Transverse colon (tissue), 4 donors: ENCODE results near the gene LARP4. TPM values are rescaled to one million over a fixed set of nuclear protein-coding genes. Genes with fewer than 3 reads are reported as not detected.

Experiments used
- DNase-seq: peaks from one replicate; pipeline ENCODE4 v3.0.0-alpha.2; 2019
- H3K27ac ChIP-seq, 4 donors: fragments of 200-600 bp; sonication (generic); 2 replicates each; pipeline ENCODE4 v1.5.1; 2016 to 2018; ENCODE audit warnings: inconsistent platforms in 4 of 4
- H3K27me3 ChIP-seq: fragments of 200-600 bp; sonication (generic); 2 replicates; pipeline ENCODE4 v1.5.1; 2017; ENCODE audit warnings: inconsistent platforms
- H3K36me3 ChIP-seq, 4 donors: fragments of 200-600 bp; sonication (generic); 2 replicates each; pipeline ENCODE4 v1.5.1; 2017 to 2019; ENCODE audit warnings: inconsistent platforms in 4 of 4
- H3K4me1 ChIP-seq, 4 donors: fragments of 200-600 bp; sonication (generic); 2 replicates each; pipeline ENCODE4 v1.5.1; 2017 to 2020; ENCODE audit warnings: inconsistent platforms in 4 of 4
- H3K4me3 ChIP-seq, 4 donors: fragments of 200-600 bp; sonication (generic); 1 replicate in 1 of 4; 2 replicates in 3 of 4; pipeline versions ENCODE4 v1.5.1 to v1.6.1; 2017 to 2019; ENCODE audit warnings: inconsistent platforms in 4 of 4
- H3K9me3 ChIP-seq, 2 donors: fragments of 200-600 bp; sonication (generic); 2 replicates each; pipeline ENCODE4 v1.5.1; 2017 to 2019; ENCODE audit warnings: inconsistent platforms in 2 of 2
- EP300 ChIP-seq: sonication (generic); formaldehyde crosslinking; IDR thresholded peaks from one replicate; pipeline ENCODE4 v1.6.1; 2017; ENCODE audit warnings: antibody characterized with exemption, low read depth
- POLR2A ChIP-seq: fragments of 450-650 bp; IDR thresholded peaks from one replicate; pipeline ENCODE4 v1.6.1; 2016; ENCODE audit warnings: antibody characterized with exemption, mild to moderate bottlenecking, moderate library complexity
- POLR2AphosphoS5 ChIP-seq, 3 donors: sonication (generic); formaldehyde crosslinking; IDR thresholded peaks; one replicate each; pipeline ENCODE4 v1.6.1; 2016; ENCODE audit warnings: antibody characterized with exemption in 3 of 3
- WGBS, 2 donors: methylation state at CpG; one replicate each; pipeline ENCODE4 v1.1.5; 2018; ENCODE audit warnings: low coverage in 1 of 2; 5-methylcytosine and 5-hydroxymethylcytosine counted together
- in situ Hi-C, 4 donors: fragments of 200-750 bp; cut with MboI; loops; one replicate each; pipeline versions ENCODE4 v1.15.0 to v1.15.1; 2017; ENCODE audit warnings: low sequenced_read_pairs in 3 of 4, low pct_ligation_motif_present in 1 of 4, low pct_unique_long_range_greater_than_20kb in 1 of 4
- intact Hi-C: fragments of 100-400 bp; cut with DNase I; formaldehyde crosslinking; loops from one replicate; pipeline ENCODE4 v1.15.1; 2023; ENCODE audit warnings: low total_unique reads
- total RNA-seq, 4 donors: library from RNA; depleted of rRNA; stranded (reverse); fragments of >200 nt; gene quantifications; one replicate each; pipeline ENCODE4 v1.1.0, GENCODE V29; 2016
- TF ChIP-seq, protein P1 (sequence below), 5 experiments: fragments of 200-600 bp in 3 of 5; fragments of 450-650 bp in 2 of 5; sonication (generic) in 3 of 5; IDR thresholded peaks; 1 replicate in 2 of 5; 2 replicates in 3 of 5; pipeline ENCODE4 v1.5.1; 2016 to 2017; ENCODE audit warnings: antibody characterized with exemption in 5 of 5, inconsistent platforms in 3 of 5, mild to moderate bottlenecking in 2 of 5, moderate library complexity in 1 of 5

Gene LARP4
- total RNA-seq, 4 donors from 2014 or later, result 13.5 to 58.1 (median 39.6) TPM

DNA sequence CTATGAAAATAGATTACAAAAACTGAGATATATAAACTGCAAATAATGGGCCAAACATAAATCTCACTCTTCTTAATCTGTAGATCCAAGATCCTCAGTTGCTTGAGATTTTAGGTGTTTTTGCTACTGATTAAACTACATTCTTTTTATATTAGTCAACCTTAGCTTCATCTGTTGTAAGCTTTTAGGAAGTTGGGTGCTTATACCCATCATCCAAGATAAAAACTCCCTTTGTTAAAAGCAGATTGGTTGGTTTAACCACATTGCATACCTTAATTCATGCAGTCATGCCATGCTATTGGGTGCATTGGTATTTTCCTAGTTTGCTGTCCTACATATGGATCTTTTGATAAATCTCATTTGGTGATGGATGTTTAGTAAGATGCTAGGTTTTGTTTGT, 57.9 kb downstream of the LARP4 start:
- in situ Hi-C loops, result loop anchor here in 1 of 4 donors (25.0 kb wide), 1 partner anchor 104 kb away; no protein-coding TSS in a partner anchor

DNA sequence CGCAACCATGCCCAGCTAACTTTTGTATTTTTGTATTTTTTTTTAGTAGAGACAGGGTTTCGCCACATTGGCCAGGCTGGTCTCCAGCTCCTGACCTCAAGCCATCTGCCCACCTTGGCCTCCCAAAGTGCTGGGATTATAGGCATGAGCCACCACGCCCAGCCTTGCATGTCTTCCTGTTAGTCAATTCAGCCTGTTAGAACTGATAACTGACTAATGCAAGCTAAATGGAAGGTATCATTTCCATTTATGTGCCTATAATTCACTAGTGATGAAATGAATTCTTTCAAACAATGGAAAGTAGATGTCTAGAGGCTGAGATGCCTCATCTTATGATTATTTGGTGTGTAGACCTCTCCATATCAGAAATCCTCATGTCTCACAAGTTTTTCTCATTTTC, 66.8 kb downstream of the LARP4 start:
- no peak overlapping the region for H3K27ac ChIP-seq
- no peaks in the 10 kb centered on the region for H3K4me1 ChIP-seq
- H3K36me3 ChIP-seq, result peaks cover 0 to 53% (median 17%) of the 10 kb centered on the region in 4 donors
- TF ChIP-seq, protein P1, sequence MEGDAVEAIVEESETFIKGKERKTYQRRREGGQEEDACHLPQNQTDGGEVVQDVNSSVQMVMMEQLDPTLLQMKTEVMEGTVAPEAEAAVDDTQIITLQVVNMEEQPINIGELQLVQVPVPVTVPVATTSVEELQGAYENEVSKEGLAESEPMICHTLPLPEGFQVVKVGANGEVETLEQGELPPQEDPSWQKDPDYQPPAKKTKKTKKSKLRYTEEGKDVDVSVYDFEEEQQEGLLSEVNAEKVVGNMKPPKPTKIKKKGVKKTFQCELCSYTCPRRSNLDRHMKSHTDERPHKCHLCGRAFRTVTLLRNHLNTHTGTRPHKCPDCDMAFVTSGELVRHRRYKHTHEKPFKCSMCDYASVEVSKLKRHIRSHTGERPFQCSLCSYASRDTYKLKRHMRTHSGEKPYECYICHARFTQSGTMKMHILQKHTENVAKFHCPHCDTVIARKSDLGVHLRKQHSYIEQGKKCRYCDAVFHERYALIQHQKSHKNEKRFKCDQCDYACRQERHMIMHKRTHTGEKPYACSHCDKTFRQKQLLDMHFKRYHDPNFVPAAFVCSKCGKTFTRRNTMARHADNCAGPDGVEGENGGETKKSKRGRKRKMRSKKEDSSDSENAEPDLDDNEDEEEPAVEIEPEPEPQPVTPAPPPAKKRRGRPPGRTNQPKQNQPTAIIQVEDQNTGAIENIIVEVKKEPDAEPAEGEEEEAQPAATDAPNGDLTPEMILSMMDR (IDR thresholded peaks at IDR 0.05), result no peak
- TF ChIP-seq POLR2AphosphoS5 (IDR thresholded peaks at IDR 0.05), result no peak
- no peak for TF ChIP-seq POLR2A
- TF ChIP-seq EP300, result no peak
- H3K4me3 ChIP-seq, result no peak overlapping the region
- DNase-seq, result no peak
- in situ Hi-C loops, result loop anchor here in 1 of 4 donors (25.0 kb wide), 1 partner anchor 95 kb away; no protein-coding TSS in a partner anchor
- intact Hi-C loops, result no loop called here
- WGBS, 2 donors, result 87 to 96% methylated on average over 3 of the region's 3 CpGs
- no peaks in the 10 kb centered on the region for H3K27me3 ChIP-seq
- no peaks in the 10 kb centered on the region for H3K9me3 ChIP-seq

More for the DNA sequence above, 57.9 kb downstream of the LARP4 start:
- intact Hi-C loops, result no loop called here
- Histone ChIP-seq H3K27me3 (no peaks in the 10 kb centered on the region), H3K4me1 (no peaks in the 10 kb centered on the region), H3K27ac (no peak overlapping the region), H3K36me3 (peaks cover 0 to 37% (median 10%) of the 10 kb centered on the region in 4 donors), H3K9me3 (no peaks in the 10 kb centered on the region), H3K4me3 (no peak overlapping the region)
- DNase-seq, result no peak
- TF ChIP-seq EP300 (no peak), POLR2A (no peak), POLR2AphosphoS5 (IDR thresholded peaks at IDR 0.05) (no peak)
- TF ChIP-seq, protein P1 (IDR thresholded peaks at IDR 0.05), result no peak

DNA sequence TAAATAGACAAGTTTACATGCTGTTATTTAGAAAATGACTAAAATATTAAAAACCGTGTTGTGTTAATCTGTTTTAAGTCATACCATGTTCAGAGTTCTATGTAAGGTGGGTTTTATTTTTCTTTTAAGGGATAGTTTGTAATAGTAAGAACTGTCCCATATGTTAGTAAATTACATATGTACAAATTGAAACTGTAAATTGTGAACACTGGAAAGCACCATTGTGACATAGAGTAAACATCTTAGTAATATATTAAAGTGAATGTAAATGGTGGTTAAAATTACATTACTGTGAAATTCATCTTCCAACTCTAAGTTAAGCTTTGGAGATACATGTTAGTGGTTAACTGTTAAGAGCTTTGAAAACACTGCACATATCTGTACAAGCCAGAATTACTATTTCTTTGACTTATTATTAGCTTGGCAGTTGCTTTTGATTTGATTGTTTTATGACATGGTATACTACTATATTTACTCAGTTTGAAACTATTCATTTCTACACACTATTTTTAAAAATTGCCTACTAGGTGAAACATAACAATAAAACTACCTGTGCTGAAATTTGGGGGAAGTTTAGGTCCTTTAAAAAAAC, 76.7 kb downstream of the LARP4 start:
- H3K4me1 ChIP-seq, result no peaks in the 10 kb centered on the region
- DNase-seq, result no peak
- in situ Hi-C loops (no loop called here), intact Hi-C loops (no loop called here)
- H3K27ac ChIP-seq, result no peak overlapping the region
- 71 to 76% methylated on average over 1 of the region's 1 CpG for WGBS, 2 donors
- TF ChIP-seq, protein P1 (IDR thresholded peaks at IDR 0.05), result no peak
- no peak for TF ChIP-seq POLR2AphosphoS5 (IDR thresholded peaks at IDR 0.05)
- no peak for TF ChIP-seq POLR2A
- TF ChIP-seq EP300, result no peak
- H3K4me3 ChIP-seq, result no peak overlapping the region
- H3K9me3 ChIP-seq, result no peaks in the 10 kb centered on the region
- H3K27me3 ChIP-seq, result no peaks in the 10 kb centered on the region
- H3K36me3 ChIP-seq, result peaks cover 0 to 44% (median 19%) of the 10 kb centered on the region in 4 donors

DNA sequence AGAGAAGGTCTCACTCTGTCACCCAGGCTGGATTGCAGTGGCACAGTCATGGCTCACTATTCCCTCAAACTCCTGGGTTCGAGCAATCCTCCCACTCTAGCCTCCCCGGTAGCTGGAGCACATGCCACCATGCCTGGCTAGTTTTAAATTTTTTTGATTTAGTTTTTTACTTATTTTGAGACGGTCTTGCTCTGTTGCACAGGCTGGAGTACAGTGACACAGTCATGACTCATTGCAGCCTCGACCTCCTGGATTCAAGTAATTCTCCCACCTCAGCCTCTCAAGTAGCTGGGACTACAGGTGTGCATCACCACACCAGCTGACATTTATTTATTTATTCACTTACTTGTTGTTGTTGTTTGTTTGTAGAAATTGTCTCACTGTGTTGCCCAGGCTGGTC, 81.9 kb downstream of the LARP4 start:
- no peak for TF ChIP-seq POLR2AphosphoS5 (IDR thresholded peaks at IDR 0.05)
- TF ChIP-seq, protein P1 (IDR thresholded peaks at IDR 0.05), result no peak
- TF ChIP-seq EP300, result no peak
- TF ChIP-seq POLR2A, result no peak
- Histone ChIP-seq H3K36me3 (no peaks in the 10 kb centered on the region), H3K4me1 (no peaks in the 10 kb centered on the region), H3K27ac (no peak overlapping the region), H3K9me3 (no peaks in the 10 kb centered on the region), H3K27me3 (no peaks in the 10 kb centered on the region), H3K4me3 (no peak overlapping the region)
- in situ Hi-C loops, result no loop called here
- intact Hi-C loops, result no loop called here
- no peak for DNase-seq
- WGBS, 2 donors, result 86 to 96% methylated on average over 3 to 4 of the region's 4 CpGs
